ENCODE data around the gene XPR1. TPM values are rescaled to one million over a fixed set of nuclear protein-coding genes. Genes with fewer than 3 reads are reported as not detected.

Gene XPR1
- total RNA-seq, 1 donor from 2014 or later = 21.4 TPM

- peaks cover 5% of the 10 kb centered on the region for H3K9me3 Mint-ChIP-seq (ENCODE audit: unreplicated experiment)
- DNase-seq (ENCODE audit: extremely low spot score, unreplicated experiment) = no peak
- peaks cover 7% of the 10 kb centered on the region for H3K4me1 Mint-ChIP-seq (ENCODE audit: unreplicated experiment)
- peaks cover 31% of the 10 kb centered on the region for H3K36me3 Mint-ChIP-seq (ENCODE audit: unreplicated experiment)
- no peaks in the 10 kb centered on the region for H3K27me3 Mint-ChIP-seq (ENCODE audit: unreplicated experiment)
- no peak for TF ChIP-seq CTCF (IDR thresholded peaks at IDR 0.05)
- no peak overlapping the region for H3K27ac Mint-ChIP-seq (ENCODE audit: unreplicated experiment)
- H3K4me3 Mint-ChIP-seq (ENCODE audit: unreplicated experiment) = no peak overlapping the region
These were observed 179.5 kb downstream of the XPR1 start for GRCh38 chr1:180811298-180811697.

GRCh38 chr1:180811886-180812285, 180.1 kb downstream of the XPR1 start:
- H3K27me3 Mint-ChIP-seq (ENCODE audit: unreplicated experiment) = no peaks in the 10 kb centered on the region

GRCh38 chr1:180814258-180814657, 182.4 kb downstream of the XPR1 start:
- peaks cover 11% of the 10 kb centered on the region for H3K36me3 Mint-ChIP-seq (ENCODE audit: unreplicated experiment)
- H3K9me3 Mint-ChIP-seq (ENCODE audit: unreplicated experiment) = no peaks in the 10 kb centered on the region
- H3K4me1 Mint-ChIP-seq (ENCODE audit: unreplicated experiment) = peaks cover 7% of the 10 kb centered on the region
- no peaks in the 10 kb centered on the region for H3K27me3 Mint-ChIP-seq (ENCODE audit: unreplicated experiment)
- no peak for DNase-seq (ENCODE audit: extremely low spot score, unreplicated experiment)
- no peak overlapping the region for H3K4me3 Mint-ChIP-seq (ENCODE audit: unreplicated experiment)
- no peak for TF ChIP-seq CTCF (IDR thresholded peaks at IDR 0.05)
- H3K27ac Mint-ChIP-seq (ENCODE audit: unreplicated experiment) = no peak overlapping the region

More at GRCh38 chr1:180811886-180812285, 180.1 kb downstream of the XPR1 start:
- no peak for DNase-seq (ENCODE audit: extremely low spot score, unreplicated experiment)
- H3K9me3 Mint-ChIP-seq (ENCODE audit: unreplicated experiment) = peaks cover 5% of the 10 kb centered on the region
- H3K36me3 Mint-ChIP-seq (ENCODE audit: unreplicated experiment) = peaks cover 26% of the 10 kb centered on the region
- H3K4me1 Mint-ChIP-seq (ENCODE audit: unreplicated experiment) = peaks cover 7% of the 10 kb centered on the region
- no peak overlapping the region for H3K4me3 Mint-ChIP-seq (ENCODE audit: unreplicated experiment)
- no peak overlapping the region for H3K27ac Mint-ChIP-seq (ENCODE audit: unreplicated experiment)
- TF ChIP-seq CTCF (IDR thresholded peaks at IDR 0.05) = no peak

GRCh38 chr1:180815188-180815587, 183.4 kb downstream of the XPR1 start:
- no peak for TF ChIP-seq CTCF (IDR thresholded peaks at IDR 0.05)
- no peaks in the 10 kb centered on the region for H3K27me3 Mint-ChIP-seq (ENCODE audit: unreplicated experiment)
- DNase-seq (ENCODE audit: extremely low spot score, unreplicated experiment) = no peak
- no peak overlapping the region for H3K4me3 Mint-ChIP-seq (ENCODE audit: unreplicated experiment)
- peaks cover 7% of the 10 kb centered on the region for H3K4me1 Mint-ChIP-seq (ENCODE audit: unreplicated experiment)
- peaks cover 2% of the 10 kb centered on the region for H3K9me3 Mint-ChIP-seq (ENCODE audit: unreplicated experiment)
- H3K36me3 Mint-ChIP-seq (ENCODE audit: unreplicated experiment) = peaks cover 8% of the 10 kb centered on the region
- no peak overlapping the region for H3K27ac Mint-ChIP-seq (ENCODE audit: unreplicated experiment)

GRCh38 chr1:180816132-180816531, 184.3 kb downstream of the XPR1 start:
- TF ChIP-seq CTCF (IDR thresholded peaks at IDR 0.05) = no peak
- H3K4me3 Mint-ChIP-seq (ENCODE audit: unreplicated experiment) = no peak overlapping the region
- peaks cover 11% of the 10 kb centered on the region for H3K9me3 Mint-ChIP-seq (ENCODE audit: unreplicated experiment)
- H3K4me1 Mint-ChIP-seq (ENCODE audit: unreplicated experiment) = peaks cover 7% of the 10 kb centered on the region
- H3K27me3 Mint-ChIP-seq (ENCODE audit: unreplicated experiment) = no peaks in the 10 kb centered on the region
- DNase-seq (ENCODE audit: extremely low spot score, unreplicated experiment) = no peak
- H3K36me3 Mint-ChIP-seq (ENCODE audit: unreplicated experiment) = peaks cover 11% of the 10 kb centered on the region
- no peak overlapping the region for H3K27ac Mint-ChIP-seq (ENCODE audit: unreplicated experiment)
